HG03342 (cell line): ENCODE results near the gene DIO3.
"Not testable (repeated sequence)": the region's sequence is repeated elsewhere in the genome, so short reads cannot be mapped to it uniquely, and the experiment has no call there.

ENCODE experiments used
- ATAC-seq: cut with Tn5 transposase; IDR thresholded peaks from one replicate; pipeline ENCODE4 v1.9.1; 2021; ENCODE audit warnings: mild to moderate bottlenecking, moderate library complexity; ENCODE audit not compliant: unreplicated experiment

DIO3 gene

DNA sequence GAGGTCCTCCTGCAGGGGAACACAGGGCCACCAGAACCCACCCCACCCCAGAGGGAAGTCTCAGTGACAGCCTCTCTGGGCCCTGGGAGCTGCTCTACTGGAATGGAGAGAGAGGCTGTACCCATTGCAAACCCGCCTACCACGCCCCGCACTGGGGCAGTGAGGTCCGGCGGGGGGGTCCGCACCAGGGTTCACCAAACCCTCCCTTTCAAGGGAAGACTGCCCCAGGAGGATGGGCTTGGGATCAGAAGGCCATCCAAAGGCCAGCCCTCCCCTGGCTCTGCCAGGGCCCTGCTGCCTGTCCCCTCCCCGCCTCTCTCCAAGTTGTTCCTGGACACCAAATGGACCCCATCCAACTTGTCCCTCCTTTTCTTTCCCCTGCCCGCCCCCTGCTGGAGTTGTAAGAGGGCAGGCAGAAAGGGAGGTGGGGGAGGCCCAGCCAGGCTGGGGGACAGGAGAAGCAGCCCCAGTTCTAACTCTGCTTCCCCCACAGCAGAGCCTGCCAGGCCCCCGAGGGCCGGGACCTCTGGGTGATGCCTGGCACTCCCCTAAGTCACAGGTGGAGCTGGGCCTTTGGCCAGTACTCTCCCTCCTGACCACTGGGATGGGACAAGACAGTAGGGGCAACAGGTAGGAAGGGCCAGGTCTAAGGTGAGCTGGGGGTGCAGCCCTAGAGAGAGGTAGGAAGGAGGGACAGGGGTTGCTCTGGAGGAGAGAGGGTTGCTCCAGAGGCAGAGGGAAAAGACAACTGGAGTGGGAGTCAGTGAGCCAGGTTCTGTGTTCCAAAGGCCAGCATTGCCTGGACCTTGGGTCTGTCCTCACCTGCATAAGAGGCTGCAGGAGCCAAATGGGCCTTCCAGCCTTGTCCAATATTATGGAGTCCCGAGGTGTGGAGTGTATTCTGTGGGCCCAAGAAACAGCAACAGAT, 3.2 kb upstream of the DIO3 start:
- ATAC-seq, result no peak

DNA sequence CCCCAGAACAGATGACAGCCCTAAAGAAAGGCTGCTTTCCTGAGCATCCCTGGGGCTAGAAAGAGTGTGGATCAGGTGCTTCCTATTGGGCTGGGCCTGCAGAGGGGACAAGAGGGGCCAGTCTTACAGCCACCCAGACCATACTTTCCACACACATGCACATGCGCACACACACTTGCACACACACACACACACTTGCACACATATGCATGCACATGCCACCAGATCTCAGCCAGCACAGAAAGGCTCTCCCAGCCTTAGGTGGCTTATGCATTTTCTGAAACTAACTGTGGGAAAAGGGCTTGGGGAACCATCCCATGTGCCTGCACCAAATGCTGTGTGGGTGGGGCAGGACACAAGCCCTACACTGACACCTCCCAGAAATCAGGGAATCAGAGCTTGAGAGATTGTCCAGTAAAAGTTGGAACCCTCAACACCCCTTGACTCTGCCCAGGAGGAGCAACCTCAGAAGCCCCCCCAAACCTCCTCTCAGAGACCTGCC, 2.5 kb upstream of the DIO3 start:
- ATAC-seq, result no peak

DNA sequence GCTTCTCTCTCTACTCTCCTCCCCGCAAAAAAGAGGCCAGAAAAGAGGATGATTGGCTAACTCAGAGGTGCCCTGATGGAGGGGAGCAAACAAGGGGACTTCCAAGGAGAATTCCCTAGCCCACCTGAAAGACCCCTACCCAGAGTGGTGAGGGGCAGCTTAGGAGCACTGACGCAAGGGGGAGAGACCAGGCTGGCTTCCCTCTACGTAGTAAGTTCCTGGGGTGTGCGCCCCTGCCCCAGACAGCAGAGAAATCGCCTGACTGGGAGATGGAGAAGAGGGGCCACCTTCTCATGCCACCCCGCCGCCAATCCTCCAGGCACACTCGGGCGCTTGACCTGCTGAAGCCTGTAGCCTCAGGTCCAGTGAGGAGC, 2.1 kb upstream of the DIO3 start:
- no peak for ATAC-seq

DNA sequence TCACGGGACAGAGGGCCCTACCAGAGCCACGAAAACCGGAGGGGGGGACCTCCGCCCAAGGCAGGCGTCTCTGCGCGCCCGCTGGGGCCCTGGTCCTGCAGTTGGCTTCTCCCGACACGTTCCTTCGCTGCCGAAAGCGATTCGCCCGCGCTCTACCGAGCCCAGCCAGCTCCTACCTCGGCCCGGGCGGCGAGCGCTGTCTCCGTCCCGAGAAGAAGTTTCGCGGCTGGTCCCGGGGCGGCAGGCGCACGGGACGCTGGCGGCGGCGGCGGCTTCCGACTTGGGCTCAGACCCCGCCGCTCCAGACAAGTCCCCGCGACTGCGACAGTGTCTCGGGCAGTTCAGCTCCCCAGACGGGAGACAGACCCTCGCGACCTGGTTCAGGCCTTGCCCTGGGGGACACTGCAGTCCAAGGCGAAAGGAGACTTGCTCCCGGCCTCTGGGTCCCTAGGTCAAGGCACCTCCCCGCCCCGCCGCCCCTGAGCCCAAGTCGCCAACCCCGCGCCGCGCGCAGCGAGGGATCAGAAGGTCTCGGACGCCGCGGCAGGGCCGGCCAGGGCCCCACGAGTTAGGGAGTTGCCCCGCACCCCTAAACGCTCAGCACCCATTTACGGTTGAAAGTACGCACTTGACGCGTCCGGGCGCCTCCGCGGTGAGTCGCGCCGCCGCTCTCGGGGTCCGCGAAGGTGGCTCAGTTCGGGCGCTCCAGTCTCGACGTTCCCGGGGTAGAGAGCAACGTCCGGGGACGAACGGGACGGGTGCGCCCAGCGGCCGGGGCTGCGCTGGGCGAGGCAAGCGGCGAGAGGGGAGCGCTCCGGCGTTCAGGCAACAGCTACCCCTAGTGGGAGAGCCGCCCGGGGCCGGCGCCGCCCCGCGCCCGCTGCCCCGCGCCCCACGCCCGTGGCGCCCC, 1.4 kb upstream of the DIO3 start:
- ATAC-seq, result no peak

DNA sequence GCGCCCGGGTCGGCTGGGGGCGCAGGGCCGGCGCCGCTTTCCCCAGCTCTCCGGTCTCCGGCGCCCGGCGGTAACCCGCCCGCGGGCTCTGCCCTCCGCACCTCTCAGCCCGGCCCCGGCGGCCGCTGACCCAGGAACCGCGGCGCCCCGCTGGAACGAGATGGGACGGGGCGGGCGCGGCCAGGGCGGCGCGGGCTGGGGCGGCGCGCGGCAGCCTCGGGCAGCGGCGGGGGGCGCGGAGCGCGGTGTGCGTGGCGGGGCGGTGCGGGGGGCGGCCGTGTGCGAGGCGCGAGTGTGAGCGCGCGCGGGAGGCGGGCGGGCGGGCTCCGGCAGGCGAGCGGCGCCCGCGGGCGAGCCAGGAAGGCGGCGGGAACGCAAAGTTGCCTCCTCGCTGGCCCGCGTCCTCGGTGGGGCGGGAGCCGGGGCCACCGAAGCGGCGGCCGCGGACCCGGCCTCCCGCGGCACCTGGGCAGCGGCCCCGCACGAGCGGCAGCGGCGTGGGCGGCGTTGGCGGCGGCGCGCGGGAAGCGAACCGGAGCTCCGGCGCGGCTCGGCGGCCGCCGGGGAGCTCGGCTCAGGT, 671 bp upstream of the DIO3 start:
- no peak for ATAC-seq

DNA sequence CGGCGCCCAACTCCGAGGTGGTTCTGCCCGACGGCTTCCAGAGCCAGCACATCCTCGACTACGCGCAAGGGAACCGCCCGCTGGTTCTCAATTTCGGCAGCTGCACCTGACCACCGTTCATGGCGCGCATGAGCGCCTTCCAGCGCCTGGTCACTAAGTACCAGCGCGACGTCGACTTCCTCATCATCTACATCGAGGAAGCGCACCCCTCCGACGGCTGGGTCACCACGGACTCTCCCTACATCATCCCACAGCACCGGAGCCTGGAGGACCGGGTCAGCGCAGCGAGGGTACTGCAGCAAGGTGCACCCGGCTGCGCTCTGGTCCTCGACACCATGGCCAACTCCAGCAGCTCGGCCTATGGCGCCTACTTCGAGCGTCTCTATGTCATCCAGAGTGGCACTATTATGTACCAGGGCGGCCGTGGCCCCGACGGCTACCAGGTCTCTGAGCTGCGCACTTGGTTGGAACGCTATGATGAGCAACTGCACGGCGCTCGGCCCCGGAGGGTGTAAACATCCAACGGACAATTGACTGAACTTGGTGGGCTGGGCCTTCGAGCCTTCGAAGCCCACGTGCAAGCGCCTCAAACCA, 699 bp downstream of the DIO3 start:
- ATAC-seq, result no peak

DNA sequence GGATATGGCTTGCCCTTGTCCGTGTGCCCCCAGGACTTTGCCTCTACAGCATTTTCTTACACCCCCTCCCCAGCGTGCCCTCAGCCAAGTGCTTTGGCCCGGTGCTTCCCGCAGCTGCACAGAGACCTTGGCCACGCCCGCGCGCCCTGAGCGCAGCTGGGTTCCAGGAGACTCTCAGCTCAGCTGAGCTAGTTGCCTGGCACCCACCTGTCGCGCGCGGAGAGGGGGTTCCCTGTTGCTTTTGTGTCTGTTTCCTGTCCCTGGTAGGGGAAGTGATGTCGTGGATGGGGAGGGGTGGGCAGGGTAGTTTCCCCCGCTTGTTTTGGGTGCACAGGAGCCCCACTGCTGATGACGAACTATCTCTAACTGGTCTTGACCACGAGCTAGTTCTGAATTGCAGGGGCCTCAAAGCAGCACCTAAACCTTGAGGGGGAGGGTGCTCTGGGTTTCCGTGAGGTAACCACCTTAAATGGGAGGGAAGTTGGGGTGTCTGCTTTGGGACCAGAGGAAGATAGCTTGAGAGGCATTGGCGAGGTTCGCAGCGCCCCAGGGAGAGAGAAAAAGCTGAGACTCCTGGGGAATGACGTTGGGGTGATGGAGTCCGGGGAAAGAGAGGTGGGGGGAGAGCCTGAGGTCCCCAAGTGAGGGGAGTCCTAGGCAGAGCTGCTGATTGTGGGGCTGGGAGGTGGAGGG, 1.5 kb downstream of the DIO3 start:
- no peak for ATAC-seq

DNA sequence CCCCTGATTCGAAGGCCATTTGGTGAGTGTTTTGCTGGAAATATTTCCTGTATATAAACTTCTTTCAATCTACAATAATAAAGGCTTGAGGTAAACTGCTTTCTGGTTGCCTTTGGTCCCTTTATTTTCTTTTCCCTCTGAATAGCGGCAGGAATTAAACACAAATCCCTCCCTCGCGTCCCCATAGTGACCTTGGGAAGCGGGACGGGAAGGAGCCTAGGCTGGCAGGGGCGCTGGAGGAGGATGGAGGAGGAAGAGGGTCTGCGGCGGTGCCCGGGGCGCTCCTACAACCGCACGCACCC, 2.0 kb downstream of the DIO3 start:
- ATAC-seq, result no peak

DNA sequence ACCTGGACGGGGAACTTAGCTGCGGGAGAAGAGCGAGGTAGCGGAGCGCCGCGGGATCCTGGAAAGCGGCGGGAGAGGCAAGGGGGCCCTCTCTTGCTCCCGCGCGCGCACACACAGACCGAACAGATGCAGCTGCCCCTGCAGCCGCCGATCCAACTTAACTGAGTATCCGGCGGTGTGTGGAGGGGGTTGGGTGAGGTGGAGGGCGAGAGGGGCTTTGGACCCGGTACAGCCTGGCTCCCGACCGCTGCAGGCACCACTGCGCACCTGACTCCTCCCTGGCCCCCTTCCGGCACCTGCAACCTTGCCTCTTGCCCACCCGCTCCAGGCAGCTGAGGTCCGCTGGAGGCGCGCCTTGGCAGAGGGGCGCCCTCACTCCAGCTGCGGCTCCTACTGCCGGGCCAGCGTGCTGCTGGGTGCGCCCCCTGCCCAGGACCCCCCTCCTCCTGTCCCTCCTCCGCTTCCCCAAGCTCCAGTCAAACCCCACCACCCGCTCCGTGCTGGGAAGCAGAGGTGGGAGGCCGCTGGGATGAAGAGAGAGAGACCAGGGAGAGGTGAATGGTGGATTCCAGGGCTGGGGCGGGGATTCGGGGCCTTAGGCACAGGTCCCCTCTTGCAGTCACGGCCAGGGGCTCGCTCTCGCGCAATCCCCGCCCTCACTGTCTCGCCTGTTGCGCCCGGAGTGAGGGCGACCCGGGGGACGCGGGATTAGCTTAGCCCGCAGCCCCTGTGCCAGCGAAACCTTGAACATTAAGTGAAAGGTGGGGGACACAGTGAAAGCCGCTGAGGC, 2.6 kb downstream of the DIO3 start:
- ATAC-seq, result no peak

DNA sequence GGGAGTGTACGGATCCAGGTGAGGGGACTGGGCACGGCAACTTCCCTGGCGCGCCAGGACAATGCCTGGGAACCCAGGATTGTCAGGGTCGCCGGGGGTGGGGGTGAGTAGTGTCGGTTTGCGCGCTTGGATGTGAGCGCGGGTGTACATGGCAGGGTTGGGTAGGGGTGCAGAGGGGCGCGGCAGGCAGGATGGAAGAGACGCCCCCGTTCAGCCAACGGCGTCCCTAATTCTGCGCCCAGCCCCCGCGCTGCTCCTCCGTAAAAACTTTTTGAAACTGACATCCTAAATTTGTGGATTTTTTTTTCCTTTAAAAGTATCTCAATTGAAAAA, 3.1 kb downstream of the DIO3 start:
- ATAC-seq, result no peak

DNA sequence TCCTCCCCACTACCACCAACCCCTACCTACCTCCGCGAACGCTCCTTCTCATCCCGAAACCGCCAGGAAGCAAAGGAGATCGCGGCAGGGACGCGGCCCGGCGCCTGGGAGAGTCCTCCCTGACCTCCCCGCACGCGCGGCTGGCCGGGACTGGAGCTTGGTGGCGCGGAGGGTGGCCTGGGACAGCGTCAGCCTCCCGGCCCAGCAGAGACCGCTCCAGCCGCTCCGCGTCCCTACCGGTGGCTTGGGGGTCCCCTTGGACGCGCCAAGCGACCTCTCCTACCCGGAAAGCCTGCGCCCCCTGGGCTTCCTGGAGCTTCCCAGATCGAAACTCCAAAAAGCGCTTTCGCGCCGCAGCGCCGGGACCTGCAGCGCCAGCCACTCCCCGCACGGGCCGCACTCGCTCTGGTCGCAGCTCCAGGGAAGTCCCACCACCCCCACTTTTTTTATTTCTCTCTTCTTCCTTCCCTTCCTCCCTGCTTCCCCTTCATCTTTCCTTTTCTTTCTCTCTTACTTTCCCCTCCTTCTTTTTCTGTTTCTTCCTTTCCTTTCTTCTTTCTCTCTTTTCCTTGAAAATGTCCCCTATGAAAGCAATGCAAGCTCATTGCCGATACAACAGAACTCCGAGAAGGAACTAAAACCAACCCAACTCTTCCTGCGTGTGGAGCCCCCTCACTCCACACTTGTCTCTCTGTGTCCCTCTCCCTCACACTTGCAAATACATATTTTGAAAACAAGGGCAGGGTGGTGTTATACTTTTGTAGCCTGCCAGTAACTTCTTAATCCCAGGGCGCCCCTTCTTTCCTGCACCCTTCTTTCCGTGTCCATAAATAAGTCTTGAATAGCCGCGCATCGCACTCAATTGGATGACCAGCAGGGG, 3.8 kb downstream of the DIO3 start:
- ATAC-seq, result no peak

DNA sequence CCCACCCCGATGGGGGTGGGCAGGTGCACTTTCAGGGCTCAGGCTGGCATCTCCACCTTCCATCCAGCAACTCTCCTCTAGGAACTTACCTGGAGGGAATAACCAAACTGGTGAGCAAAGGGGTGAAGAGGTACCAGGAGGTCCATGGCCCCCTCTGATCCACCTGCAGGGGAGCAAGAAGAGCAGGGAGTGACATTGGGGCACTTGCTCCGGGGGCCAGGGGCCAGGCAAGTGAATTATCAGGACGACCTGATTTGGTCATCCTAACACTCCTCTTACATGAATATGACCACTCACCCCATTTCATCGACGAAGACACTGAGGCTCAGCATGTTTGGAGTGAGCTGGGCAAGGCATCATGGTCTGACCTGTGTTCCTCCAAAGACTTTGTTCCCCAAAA, 6.0 kb downstream of the DIO3 start:
- ATAC-seq, result no peak

DNA sequence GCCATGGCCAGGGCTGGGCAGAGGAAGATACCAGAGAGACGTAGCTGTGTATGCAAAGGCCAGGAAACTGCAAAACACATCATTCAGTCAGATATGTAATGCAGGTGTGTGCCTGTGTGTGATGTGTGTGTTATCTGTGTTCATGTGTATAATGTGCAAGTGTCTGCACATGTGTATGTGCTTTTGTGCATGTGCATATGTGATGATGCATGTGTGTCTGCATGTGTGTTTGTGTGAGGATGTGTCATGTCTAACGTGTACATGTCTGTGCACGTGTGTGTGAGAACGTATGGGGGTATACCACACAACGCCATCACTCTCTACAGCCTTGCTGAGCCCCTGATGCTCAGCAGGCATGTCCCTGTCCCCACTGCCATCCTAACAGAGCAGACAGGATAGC, 9.7 kb downstream of the DIO3 start:
- ATAC-seq, result no peak

DNA sequence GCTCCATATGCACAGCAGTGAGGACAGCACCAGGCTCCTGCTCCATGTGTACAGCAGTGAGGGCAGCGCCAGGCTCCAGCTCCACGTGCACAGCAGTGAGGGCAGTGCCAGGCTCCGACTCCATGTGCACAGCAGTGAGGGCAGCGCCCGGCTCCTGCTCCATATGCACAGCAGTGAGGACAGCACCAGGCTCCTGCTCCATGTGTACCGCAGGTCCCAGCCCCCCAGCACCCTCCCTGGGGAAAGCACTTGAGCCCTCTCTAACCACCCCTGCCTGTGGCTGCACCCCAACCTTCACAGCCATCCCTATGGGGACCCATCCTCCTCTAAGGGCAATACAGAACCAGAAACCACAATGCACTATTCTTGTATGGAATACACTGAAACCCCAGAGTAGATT, 11.2 kb downstream of the DIO3 start:
- ATAC-seq, result not testable (repeated sequence)

DNA sequence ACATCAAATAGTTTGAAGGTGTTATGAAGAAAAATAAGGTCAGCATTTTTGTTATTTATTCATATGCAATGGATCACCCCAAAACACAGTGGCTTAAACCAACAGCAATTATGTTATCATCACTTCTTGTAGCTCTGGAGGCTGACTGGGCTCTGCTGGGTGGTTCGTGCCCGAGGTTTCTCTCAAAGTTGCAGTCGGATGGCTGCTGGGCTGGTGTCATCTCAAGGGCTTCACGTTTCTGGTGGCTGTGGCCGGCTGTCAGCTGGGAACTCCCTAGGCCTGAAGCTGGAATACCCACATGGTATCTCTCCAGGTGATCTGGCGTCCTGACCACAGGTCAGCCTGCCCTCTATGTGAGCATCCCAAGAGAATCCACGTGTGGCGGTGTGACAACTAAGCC, 12.0 kb downstream of the DIO3 start:
- ATAC-seq, result no peak

DNA sequence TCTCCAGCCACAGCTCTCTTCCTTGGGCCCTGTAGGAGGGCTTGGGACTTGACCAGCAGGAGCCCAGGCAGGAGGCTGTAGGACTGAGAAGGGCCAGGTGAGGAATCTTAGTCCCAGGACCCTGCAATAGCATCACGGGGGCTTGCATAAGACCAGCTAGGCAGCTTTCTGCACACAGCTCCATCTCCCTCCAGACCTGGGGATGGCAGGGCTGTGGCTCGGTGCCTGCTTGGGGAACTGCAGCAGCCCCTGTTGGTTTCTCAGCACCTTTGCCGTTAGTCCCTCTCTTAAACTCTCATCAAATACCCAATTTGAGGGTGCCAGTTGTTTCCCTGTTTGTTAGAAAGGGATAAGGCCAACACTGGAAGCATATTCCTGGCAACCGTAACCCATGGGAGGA, 14.3 kb downstream of the DIO3 start:
- ATAC-seq, result no peak

DNA sequence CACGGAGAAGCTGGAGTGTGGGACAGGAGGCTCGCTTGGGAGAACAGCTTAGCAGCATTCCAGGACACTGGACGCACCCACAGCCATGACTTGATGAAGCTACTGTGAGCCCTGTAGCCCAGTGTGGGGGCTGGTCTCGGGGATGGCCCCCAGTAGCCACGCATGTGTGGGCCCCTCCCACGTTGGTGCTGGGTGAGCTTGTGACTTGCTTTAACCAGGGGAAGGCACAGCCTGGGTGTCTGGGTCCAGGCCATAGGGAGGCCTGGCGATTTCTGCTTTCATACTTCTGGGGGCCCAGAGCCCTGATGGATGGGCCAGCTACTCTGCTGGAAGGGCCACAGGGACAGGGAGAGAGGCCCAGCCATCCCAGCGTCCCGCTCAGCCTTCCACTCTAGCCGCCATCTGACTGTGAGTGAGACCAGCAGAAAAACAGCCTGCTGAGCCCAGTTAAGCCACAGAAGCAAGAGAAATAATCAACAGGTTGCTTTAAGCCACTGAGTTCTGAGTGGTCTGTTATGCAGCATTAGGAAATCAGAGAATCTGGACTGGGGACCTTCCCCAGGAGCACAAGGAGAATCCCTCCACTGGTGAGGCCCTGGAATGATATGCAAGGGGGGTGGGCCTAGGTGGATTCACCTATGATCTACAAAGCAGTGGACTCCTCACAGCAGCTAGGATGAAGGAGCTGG, 16.1 kb downstream of the DIO3 start:
- ATAC-seq, result no peak

DNA sequence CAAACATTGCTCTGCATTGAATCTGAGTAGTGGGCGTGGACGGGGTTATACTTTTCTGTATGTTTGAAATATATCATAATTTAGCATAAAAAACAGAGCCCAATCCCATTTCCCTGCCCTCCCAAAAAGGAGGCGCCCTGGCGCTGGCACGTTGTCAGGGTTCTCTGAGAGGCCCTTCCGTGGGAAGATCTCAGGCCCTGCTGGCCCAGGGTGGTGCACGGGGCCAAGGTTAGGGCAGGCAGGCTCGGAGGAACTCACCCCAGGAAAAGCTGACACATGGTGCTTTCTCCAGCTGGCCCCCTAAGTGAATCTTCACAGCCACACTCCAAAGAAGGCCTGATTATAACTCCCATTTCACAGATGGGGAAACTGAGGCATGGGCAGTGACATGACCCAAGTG, 17.2 kb downstream of the DIO3 start:
- ATAC-seq, result no peak
